Measurements from ENCODE around the gene CHURC1. TPM values are rescaled to one million over a fixed set of nuclear protein-coding genes. Genes with fewer than 3 reads are reported as not detected.

Gene CHURC1
- 10 to 100 TPM; 28.4 to 67.5 TPM for total RNA-seq

- Mint-ChIP-seq H3K36me3 (peaks cover 19 to 42% of the 10 kb centered on the region in 2 donors), H3K9me3 (no peaks in the 10 kb centered on the region), H3K27ac (peak within 1 kb of the TSS; percentile 96 to 98)
- ATAC-seq (peak; percentile 93 to 99), DNase-seq (ENCODE audit: low spot score in 2 of 2) (peak; percentile 95 to 96)
These were observed at the start of gene CHURC1 for GRCh38 chr14:64914237-64915028. CHURC1 (plus strand) TSS chr14:64914455; CDS start chr14:64914496, 41 bp downstream.

- no peaks in the 10 kb centered on the region for H3K36me3 Mint-ChIP-seq
These were observed 49.1 kb upstream of the CHURC1 start for GRCh38 chr14:64865109-64865508.

GRCh38 chr14:64865992-64866391, 48.3 kb upstream of the CHURC1 start:
- no peaks in the 10 kb centered on the region for H3K9me3 Mint-ChIP-seq
- ATAC-seq = no peak
- no peak overlapping the region for H3K27ac Mint-ChIP-seq
- H3K36me3 Mint-ChIP-seq = no peaks in the 10 kb centered on the region
- no peak for DNase-seq (ENCODE audit: low spot score in 2 of 2)

More at GRCh38 chr14:64865109-64865508, 49.1 kb upstream of the CHURC1 start:
- DNase-seq (ENCODE audit: low spot score in 2 of 2) = no peak
- Mint-ChIP-seq H3K9me3 (no peaks in the 10 kb centered on the region), H3K27ac (no peak overlapping the region)
- ATAC-seq = no peak

- H3K9me3 Mint-ChIP-seq = peaks cover 0 to 3% of the 10 kb centered on the region in 2 donors
- H3K27ac Mint-ChIP-seq = no peak overlapping the region
- ATAC-seq (no peak), DNase-seq (ENCODE audit: low spot score in 2 of 2) (no peak)
- H3K36me3 Mint-ChIP-seq = peaks cover 0 to 3% of the 10 kb centered on the region in 2 donors
These were observed 47.1 kb upstream of the CHURC1 start for GRCh38 chr14:64867182-64867581.

- DNase-seq (ENCODE audit: low spot score in 2 of 2) (no peak), ATAC-seq (no peak)
- no peak overlapping the region for H3K27ac Mint-ChIP-seq
- H3K36me3 Mint-ChIP-seq = peaks cover 6 to 14% of the 10 kb centered on the region in 2 donors
- H3K9me3 Mint-ChIP-seq = peaks cover 4 to 14% of the 10 kb centered on the region in 2 donors
These were observed 45.9 kb upstream of the CHURC1 start for GRCh38 chr14:64868379-64868778.

- H3K9me3 Mint-ChIP-seq = peaks cover 4 to 14% of the 10 kb centered on the region in 2 donors
- DNase-seq (ENCODE audit: low spot score in 2 of 2) = no peak
- no peak for ATAC-seq
- H3K36me3 Mint-ChIP-seq = peaks cover 6 to 14% of the 10 kb centered on the region in 2 donors
- H3K27ac Mint-ChIP-seq = no peak overlapping the region
These were observed 45.4 kb upstream of the CHURC1 start for GRCh38 chr14:64868841-64869240.

GRCh38 chr14:64870160-64870559, 44.1 kb upstream of the CHURC1 start:
- no peak overlapping the region for H3K27ac Mint-ChIP-seq
- peaks cover 4 to 14% of the 10 kb centered on the region in 2 donors for H3K9me3 Mint-ChIP-seq
- DNase-seq (ENCODE audit: low spot score in 2 of 2) = no peak
- ATAC-seq = no peak
- peaks cover 6 to 14% of the 10 kb centered on the region in 2 donors for H3K36me3 Mint-ChIP-seq

- H3K27ac Mint-ChIP-seq = no peak overlapping the region
- peaks cover 6 to 14% of the 10 kb centered on the region in 2 donors for H3K36me3 Mint-ChIP-seq
- H3K9me3 Mint-ChIP-seq = peaks cover 4 to 14% of the 10 kb centered on the region in 2 donors
- DNase-seq (ENCODE audit: low spot score in 2 of 2) (no peak), ATAC-seq (peak in 1 of 2 donors; percentile 60)
These were observed 42.9 kb upstream of the CHURC1 start for GRCh38 chr14:64871344-64871743.

- ATAC-seq (no peak), DNase-seq (ENCODE audit: low spot score in 2 of 2) (no peak)
- H3K9me3 Mint-ChIP-seq = peaks cover 4 to 14% of the 10 kb centered on the region in 2 donors
- H3K27ac Mint-ChIP-seq = no peak overlapping the region
- H3K36me3 Mint-ChIP-seq = peaks cover 6 to 14% of the 10 kb centered on the region in 2 donors
These were observed 40.6 kb upstream of the CHURC1 start for GRCh38 chr14:64873506-64874219.

- DNase-seq (ENCODE audit: low spot score in 2 of 2) (no peak), ATAC-seq (no peak)
- peaks cover 4 to 14% of the 10 kb centered on the region in 2 donors for H3K9me3 Mint-ChIP-seq
- H3K36me3 Mint-ChIP-seq = peaks cover 6 to 14% of the 10 kb centered on the region in 2 donors
- H3K27ac Mint-ChIP-seq = no peak overlapping the region
These were observed 38.9 kb upstream of the CHURC1 start for GRCh38 chr14:64875350-64875749.

- Mint-ChIP-seq H3K27ac (no peak overlapping the region), H3K9me3 (peaks cover 4% of the 10 kb centered on the region in 2 donors), H3K36me3 (peaks cover 3 to 4% of the 10 kb centered on the region in 2 donors)
- ATAC-seq (no peak), DNase-seq (ENCODE audit: low spot score in 2 of 2) (no peak)
These were observed 36.4 kb upstream of the CHURC1 start for GRCh38 chr14:64877846-64878245.

GRCh38 chr14:64878837-64879634, 35.2 kb upstream of the CHURC1 start:
- ATAC-seq = peak in 1 of 2 donors; percentile 2
- Mint-ChIP-seq H3K27ac (no peak overlapping the region), H3K36me3 (no peaks in the 10 kb centered on the region), H3K9me3 (no peaks in the 10 kb centered on the region)
- peak in 1 of 2 donors; percentile 6 for DNase-seq (ENCODE audit: low spot score in 2 of 2)

- no peaks in the 10 kb centered on the region for H3K36me3 Mint-ChIP-seq
- no peak within 1 kb of the TSS for H3K27ac Mint-ChIP-seq
- H3K9me3 Mint-ChIP-seq = no peaks in the 10 kb centered on the region
- DNase-seq (ENCODE audit: low spot score in 2 of 2) (peak; percentile 52 to 65), ATAC-seq (peak; percentile 84 to 88)
These were observed 34.5 kb upstream of the CHURC1 start, which contains the start of gene SPTB for GRCh38 chr14:64879635-64880220. SPTB (minus strand) TSS chr14:64879907; CDS start chr14:64823094, 56,813 bp downstream.

GRCh38 chr14:64880221-64881121, 33.8 kb upstream of the CHURC1 start:
- no peak overlapping the region for H3K27ac Mint-ChIP-seq
- ATAC-seq = peak; percentile 81 to 88
- H3K36me3 Mint-ChIP-seq = no peaks in the 10 kb centered on the region
- peak in 1 of 2 donors; percentile 68 for DNase-seq (ENCODE audit: low spot score in 2 of 2)
- H3K9me3 Mint-ChIP-seq = no peaks in the 10 kb centered on the region

- ATAC-seq = no peak
- Mint-ChIP-seq H3K9me3 (no peaks in the 10 kb centered on the region), H3K36me3 (no peaks in the 10 kb centered on the region), H3K27ac (no peak overlapping the region)
- DNase-seq (ENCODE audit: low spot score in 2 of 2) = no peak
These were observed 28.7 kb upstream of the CHURC1 start for GRCh38 chr14:64885559-64885958.

All from activated naive CD4-positive, alpha-beta T cell treated with anti-CD3 and anti-CD28 coated beads, Interleukin-2, amount 50 U/mL, for 72 hours (primary cell).